Hematopoietic multipotent progenitor cell treated with erythropoietin and hydrocortisone succinate and interleukin-3 and kit ligand, for 8 days (in vitro differentiated cells): ENCODE data around the gene ABCC1.
"Not testable (repeated sequence)": the region's sequence is repeated elsewhere in the genome, so short reads cannot be mapped to it uniquely, and the experiment has no call there.

Experiments used
- DNase-seq: peaks from one replicate; pipeline ENCODE4 v3.0.0-alpha.2; 2015

The ABCC1 gene

DNA sequence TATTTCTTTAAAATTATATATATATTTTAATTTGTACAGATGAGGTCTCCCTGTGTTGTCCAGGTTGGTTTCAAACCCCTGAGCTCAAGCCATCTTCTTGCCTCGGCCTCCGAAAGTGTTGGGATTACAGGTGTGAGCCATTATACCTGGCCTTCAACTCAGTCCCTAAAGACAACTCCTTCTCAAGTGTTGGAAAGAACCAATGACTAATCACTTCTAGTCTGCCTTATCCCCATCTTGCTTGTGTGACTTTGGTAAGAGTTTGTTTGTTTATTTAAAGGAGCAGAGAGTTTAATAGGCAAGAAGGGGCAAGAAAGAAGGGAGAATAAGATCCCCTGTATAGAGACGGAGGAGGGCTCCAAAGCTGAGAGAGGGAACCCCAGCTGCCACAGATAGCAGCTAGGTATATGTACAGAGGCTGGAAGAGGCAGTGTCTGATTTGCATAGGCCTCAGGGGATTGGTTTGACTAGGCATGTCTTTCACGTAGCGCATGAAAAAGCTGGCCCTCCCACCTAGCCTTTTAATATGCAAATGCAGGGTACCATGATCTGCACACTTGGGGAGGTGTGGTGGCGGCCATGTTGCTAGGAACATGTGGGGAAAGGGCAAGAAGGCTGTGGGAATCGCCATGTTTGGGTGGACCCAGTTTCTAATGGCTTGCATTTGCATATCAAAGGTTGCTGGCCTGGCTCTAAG is 21.5 kb downstream of the ABCC1 start:
- no peak for DNase-seq

GRCh38 chr16:15971440-15971815 is 22.0 kb downstream of the ABCC1 start:
- DNase-seq: no peak

- no peak for DNase-seq
Observed at GRCh38 chr16:15972046-15972868, 22.8 kb downstream of the ABCC1 start.

- DNase-seq: peak; percentile 62
Observed at GRCh38 chr16:15973421-15973820, 24.0 kb downstream of the ABCC1 start.

GRCh38 chr16:15974057-15974456 is 24.6 kb downstream of the ABCC1 start:
- no peak for DNase-seq

DNA sequence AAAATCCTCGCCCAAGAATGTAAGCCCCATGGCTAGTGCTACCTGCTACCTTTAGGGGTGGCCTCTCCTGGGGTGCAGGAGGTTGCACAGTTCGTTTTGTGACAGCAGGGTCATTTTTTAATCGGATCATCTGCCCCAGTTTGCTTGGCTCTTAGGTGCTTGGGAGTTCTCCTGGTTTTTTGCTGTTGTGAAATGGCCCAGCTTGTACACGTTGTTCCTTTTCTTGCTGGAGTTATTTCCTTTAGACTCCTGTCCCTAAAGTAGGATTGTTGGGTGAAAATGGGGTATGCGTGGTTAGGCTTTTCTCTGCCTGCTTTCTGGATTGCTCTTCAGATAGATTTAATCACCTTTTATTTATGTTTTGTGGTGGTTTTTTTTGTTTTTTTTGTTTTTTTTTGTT is 25.8 kb downstream of the ABCC1 start:
- no peak for DNase-seq

- DNase-seq: no peak
Observed at GRCh38 chr16:15976225-15976812, 26.9 kb downstream of the ABCC1 start.

GRCh38 chr16:15976929-15977637 is 27.7 kb downstream of the ABCC1 start:
- no peak for DNase-seq

GRCh38 chr16:15979801-15980200 is 30.4 kb downstream of the ABCC1 start:
- no peak for DNase-seq

- DNase-seq: peak; percentile 39
Observed at GRCh38 chr16:15980329-15980728, 30.9 kb downstream of the ABCC1 start.

DNA sequence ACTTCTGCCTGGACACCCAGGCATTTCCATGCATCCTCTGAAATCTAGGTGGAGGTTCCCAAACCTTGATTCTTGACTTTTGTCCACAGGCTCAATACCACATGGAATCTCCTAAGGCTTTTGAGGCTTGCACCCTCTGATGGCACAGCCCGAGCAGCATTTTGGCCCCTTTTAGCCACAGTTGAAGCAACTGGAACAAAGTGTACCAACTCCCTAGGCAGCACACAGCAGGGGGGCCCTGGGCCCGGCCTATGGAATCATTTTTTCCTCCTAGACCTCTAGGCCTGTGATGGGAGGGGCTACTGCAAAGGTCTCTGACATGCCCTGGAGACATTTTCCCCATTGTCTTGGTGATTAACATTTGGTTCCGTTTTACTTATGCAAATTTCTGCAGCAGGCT is 32.0 kb downstream of the ABCC1 start:
- DNase-seq: no peak

- not testable (repeated sequence) for DNase-seq
Observed at GRCh38 chr16:15982194-15982915, 32.9 kb downstream of the ABCC1 start.

GRCh38 chr16:15983898-15984297 is 34.5 kb downstream of the ABCC1 start:
- DNase-seq: no peak

GRCh38 chr16:15985144-15985543 is 35.7 kb downstream of the ABCC1 start:
- no peak for DNase-seq

GRCh38 chr16:15986261-15986660 is 36.8 kb downstream of the ABCC1 start:
- no peak for DNase-seq

DNA sequence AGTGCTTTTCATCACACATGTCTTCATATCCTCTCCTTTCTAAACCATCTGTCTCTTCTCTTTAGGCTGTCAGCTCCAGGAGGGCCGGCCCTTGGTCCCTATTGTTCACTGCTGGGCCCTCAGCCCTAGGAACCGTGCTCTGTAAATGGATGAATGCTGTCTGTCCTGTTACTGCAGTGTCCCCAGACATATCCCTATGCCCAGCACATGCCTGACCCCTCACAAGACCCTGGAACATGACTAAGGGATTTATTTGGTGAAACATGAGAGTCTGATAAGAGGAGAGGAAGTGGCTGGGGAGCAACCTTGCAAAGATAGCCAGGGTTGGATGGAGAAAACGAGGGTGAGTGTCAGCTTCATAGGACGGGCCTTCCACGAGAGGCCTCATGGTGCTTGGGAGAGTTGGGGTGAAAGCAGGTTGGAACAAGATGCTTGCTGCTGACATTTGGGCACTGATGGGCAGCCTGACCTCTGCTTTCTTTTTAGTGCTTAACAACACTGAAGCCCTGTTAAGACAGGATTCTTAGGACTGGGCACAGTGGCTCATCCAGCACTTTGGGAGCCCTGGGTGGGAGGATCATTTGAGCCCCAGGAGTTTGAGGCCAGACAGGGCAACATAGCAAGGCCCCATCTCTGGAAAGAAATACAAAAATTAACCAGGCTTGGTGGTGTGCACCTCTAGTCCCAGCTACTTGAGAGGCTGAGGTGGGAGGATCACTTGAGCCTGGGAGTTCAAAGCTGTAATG is 39.0 kb downstream of the ABCC1 start:
- DNase-seq: peak; percentile 92

- peak; percentile 56 for DNase-seq
Observed at GRCh38 chr16:15990902-15991301, 41.5 kb downstream of the ABCC1 start.

- DNase-seq: no peak
Observed at GRCh38 chr16:15993128-15993527, 43.7 kb downstream of the ABCC1 start.

GRCh38 chr16:15993541-15993940 is 44.1 kb downstream of the ABCC1 start:
- DNase-seq: no peak

- no peak for DNase-seq
Observed at GRCh38 chr16:15993946-15994665, 44.7 kb downstream of the ABCC1 start.

- DNase-seq: no peak
Observed at GRCh38 chr16:15996432-15997109, 47.2 kb downstream of the ABCC1 start.
